ENCODE measurements around the gene FMNL3.

Gene FMNL3

DNA sequence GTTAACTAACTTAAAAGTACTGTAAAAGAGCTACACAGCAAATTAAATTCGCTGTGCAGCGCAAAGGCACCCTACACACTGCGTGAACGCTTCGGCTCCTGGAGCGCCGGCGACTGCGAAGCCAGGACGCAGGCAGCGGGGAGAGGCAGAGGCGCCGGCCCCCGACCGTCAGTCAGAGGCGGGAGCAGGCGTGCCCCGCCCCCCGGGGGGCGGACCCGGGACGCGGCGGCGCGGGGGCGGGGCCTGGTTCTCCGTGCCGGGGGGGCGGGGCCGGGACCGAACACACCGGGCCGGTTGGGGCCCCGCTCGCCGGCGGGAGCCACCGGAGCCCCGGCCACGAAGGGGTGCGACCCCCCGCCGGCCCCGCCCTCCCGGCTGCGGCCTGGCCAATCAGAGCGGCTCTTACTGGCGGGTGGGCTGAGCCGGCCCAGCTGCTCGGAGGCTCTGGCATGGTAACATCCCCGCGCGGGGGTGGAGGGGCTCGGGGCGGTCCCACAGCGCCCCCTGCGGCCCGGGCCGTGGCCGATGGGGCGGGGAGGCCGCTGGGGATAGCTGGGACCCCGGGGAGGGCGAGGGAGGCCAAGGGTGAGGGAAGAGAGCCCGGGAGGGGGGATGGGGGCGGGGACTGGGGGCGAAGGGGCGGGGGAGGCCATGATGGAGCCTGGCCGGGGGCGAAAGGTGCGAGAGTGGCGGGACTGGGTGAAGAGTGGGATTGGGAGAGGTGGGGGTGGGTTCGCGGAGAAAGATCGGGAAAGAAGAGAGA, 83.9 kb downstream of the FMNL3 start, which contains the start of gene PRPF40B:
Gene PRPF40B, plus strand, starts transcription at position 420 of the 763 bp plus-strand sequence. Its CDS starts 30 bp downstream, at position 450.
- ATAC-seq, result peak; percentile 86

GRCh38 chr12:49622501-49623141, 84.6 kb downstream of the FMNL3 start:
- TF ChIP-seq PPARA (CRISPR knock-in tag; IDR thresholded peaks at IDR 0.05; ENCODE audit: borderline replicate concordance) (no peak), SNAI2 (CRISPR knock-in tag; IDR thresholded peaks at IDR 0.05) (no peak), CREB5 (CRISPR knock-in tag; IDR thresholded peaks at IDR 0.05; ENCODE audit: low read depth) (no peak), OSR1 (CRISPR knock-in tag; IDR thresholded peaks at IDR 0.05) (no peak), ISL1 (CRISPR knock-in tag; IDR thresholded peaks at IDR 0.05) (no peak), ZFP30 (CRISPR knock-in tag; IDR thresholded peaks at IDR 0.05) (no peak), PATZ1 (CRISPR knock-in tag; IDR thresholded peaks at IDR 0.05; ENCODE audit: borderline replicate concordance) (no peak)
- peak; percentile 56 for ATAC-seq

More for the DNA sequence above, 83.9 kb downstream of the FMNL3 start, which contains the start of gene PRPF40B:
- TF ChIP-seq, protein P1, sequence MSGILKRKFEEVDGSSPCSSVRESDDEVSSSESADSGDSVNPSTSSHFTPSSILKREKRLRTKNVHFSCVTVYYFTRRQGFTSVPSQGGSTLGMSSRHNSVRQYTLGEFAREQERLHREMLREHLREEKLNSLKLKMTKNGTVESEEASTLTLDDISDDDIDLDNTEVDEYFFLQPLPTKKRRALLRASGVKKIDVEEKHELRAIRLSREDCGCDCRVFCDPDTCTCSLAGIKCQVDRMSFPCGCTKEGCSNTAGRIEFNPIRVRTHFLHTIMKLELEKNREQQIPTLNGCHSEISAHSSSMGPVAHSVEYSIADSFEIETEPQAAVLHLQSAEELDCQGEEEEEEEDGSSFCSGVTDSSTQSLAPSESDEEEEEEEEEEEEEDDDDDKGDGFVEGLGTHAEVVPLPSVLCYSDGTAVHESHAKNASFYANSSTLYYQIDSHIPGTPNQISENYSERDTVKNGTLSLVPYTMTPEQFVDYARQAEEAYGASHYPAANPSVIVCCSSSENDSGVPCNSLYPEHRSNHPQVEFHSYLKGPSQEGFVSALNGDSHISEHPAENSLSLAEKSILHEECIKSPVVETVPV (CRISPR knock-in tag; IDR thresholded peaks at IDR 0.05), result no peak
- no peak for TF ChIP-seq OSR1 (CRISPR knock-in tag; IDR thresholded peaks at IDR 0.05)
- no peak for TF ChIP-seq ZC3H10 (CRISPR knock-in tag; IDR thresholded peaks at IDR 0.05)
- TF ChIP-seq CSDC2 (CRISPR knock-in tag; IDR thresholded peaks at IDR 0.05), result no peak
- TF ChIP-seq, protein P2, sequence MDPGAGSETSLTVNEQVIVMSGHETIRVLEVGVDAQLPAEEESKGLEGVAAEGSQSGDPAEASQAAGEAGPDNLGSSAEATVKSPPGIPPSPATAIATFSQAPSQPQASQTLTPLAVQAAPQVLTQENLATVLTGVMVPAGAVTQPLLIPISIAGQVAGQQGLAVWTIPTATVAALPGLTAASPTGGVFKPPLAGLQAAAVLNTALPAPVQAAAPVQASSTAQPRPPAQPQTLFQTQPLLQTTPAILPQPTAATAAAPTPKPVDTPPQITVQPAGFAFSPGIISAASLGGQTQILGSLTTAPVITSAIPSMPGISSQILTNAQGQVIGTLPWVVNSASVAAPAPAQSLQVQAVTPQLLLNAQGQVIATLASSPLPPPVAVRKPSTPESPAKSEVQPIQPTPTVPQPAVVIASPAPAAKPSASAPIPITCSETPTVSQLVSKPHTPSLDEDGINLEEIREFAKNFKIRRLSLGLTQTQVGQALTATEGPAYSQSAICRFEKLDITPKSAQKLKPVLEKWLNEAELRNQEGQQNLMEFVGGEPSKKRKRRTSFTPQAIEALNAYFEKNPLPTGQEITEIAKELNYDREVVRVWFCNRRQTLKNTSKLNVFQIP (CRISPR knock-in tag; IDR thresholded peaks at IDR 0.05; ENCODE audit: borderline replicate concordance, low read depth), result no peak
- no peak for TF ChIP-seq ZNF565 (CRISPR knock-in tag; conservative IDR thresholded peaks at IDR 0.05; ENCODE audit: low read depth)
- TF ChIP-seq BACH2 (CRISPR knock-in tag; IDR thresholded peaks at IDR 0.05; ENCODE audit: borderline replicate concordance), result no peak
- no peak for TF ChIP-seq PATZ1 (CRISPR knock-in tag; IDR thresholded peaks at IDR 0.05; ENCODE audit: borderline replicate concordance)
- TF ChIP-seq SNAI2 (CRISPR knock-in tag; IDR thresholded peaks at IDR 0.05), result no peak
- no peak for TF ChIP-seq TOX (CRISPR knock-in tag; IDR thresholded peaks at IDR 0.05; ENCODE audit: borderline replicate concordance)
- TF ChIP-seq ESRRG (CRISPR knock-in tag; IDR thresholded peaks at IDR 0.05), result no peak
- no peak for TF ChIP-seq PPARA (CRISPR knock-in tag; IDR thresholded peaks at IDR 0.05; ENCODE audit: borderline replicate concordance)
- TF ChIP-seq, protein P3, sequence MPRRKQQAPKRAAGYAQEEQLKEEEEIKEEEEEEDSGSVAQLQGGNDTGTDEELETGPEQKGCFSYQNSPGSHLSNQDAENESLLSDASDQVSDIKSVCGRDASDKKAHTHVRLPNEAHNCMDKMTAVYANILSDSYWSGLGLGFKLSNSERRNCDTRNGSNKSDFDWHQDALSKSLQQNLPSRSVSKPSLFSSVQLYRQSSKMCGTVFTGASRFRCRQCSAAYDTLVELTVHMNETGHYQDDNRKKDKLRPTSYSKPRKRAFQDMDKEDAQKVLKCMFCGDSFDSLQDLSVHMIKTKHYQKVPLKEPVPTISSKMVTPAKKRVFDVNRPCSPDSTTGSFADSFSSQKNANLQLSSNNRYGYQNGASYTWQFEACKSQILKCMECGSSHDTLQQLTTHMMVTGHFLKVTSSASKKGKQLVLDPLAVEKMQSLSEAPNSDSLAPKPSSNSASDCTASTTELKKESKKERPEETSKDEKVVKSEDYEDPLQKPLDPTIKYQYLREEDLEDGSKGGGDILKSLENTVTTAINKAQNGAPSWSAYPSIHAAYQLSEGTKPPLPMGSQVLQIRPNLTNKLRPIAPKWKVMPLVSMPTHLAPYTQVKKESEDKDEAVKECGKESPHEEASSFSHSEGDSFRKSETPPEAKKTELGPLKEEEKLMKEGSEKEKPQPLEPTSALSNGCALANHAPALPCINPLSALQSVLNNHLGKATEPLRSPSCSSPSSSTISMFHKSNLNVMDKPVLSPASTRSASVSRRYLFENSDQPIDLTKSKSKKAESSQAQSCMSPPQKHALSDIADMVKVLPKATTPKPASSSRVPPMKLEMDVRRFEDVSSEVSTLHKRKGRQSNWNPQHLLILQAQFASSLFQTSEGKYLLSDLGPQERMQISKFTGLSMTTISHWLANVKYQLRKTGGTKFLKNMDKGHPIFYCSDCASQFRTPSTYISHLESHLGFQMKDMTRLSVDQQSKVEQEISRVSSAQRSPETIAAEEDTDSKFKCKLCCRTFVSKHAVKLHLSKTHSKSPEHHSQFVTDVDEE (CRISPR knock-in tag; IDR thresholded peaks at IDR 0.05), result no peak
- no peak for TF ChIP-seq ARNTL (CRISPR knock-in tag; IDR thresholded peaks at IDR 0.05; ENCODE audit: borderline replicate concordance, low read depth)
- no peak for TF ChIP-seq ISL1 (CRISPR knock-in tag; IDR thresholded peaks at IDR 0.05)
- TF ChIP-seq ZFP3 (CRISPR knock-in tag; IDR thresholded peaks at IDR 0.05), result no peak
- no peak for TF ChIP-seq GLIS3 (CRISPR knock-in tag; IDR thresholded peaks at IDR 0.05)
- TF ChIP-seq TCF4 (CRISPR knock-in tag; IDR thresholded peaks at IDR 0.05; ENCODE audit: borderline replicate concordance), result no peak

Data from SK-N-SH treated with all-trans-retinoic acid at 6 μM for 48 hours (cell line).